ENCODE results near the gene SLC23A3. TPM values are rescaled to one million over a fixed set of nuclear protein-coding genes. Genes with fewer than 3 reads are reported as not detected.

The SLC23A3 gene
- total and polyA plus RNA-seq, 9 of the 15 experiments (the other 6 are each of a cell fraction or from before 2014, with no cell fraction given): 0.06 to 0.64 (median 0.16) TPM

GRCh38 chr2:219122202-219122980 lies 47.4 kb downstream of the SLC23A3 start:
- DNase-seq (ENCODE audit: extremely low read depth in 1 of 4, low spot score in 3 of 4) (no peak), FAIRE-seq (no peak), ATAC-seq (no peak)
- WGBS (ENCODE audit: insufficient coverage, low coverage, missing lambda C conversion rate): 74% methylated on average over 5 of the region's 5 CpGs
- no peaks in the 10 kb centered on the region for H3K79me2 ChIP-seq (ENCODE audit: control insufficient read depth, insufficient read depth, low read length)
- in situ Hi-C loops (cut with MboI): loop anchor here (5.0 kb wide), 1 partner anchor 50 kb away; no protein-coding TSS in a partner anchor
- H3K27ac ChIP-seq (ENCODE audit: extremely low read depth, low read depth, low read length): no peak overlapping the region
- peaks cover 14 to 22% of the 10 kb centered on the region in 2 experiments for H3K4me1 ChIP-seq (replicated peaks in 1 of 2; ENCODE audit: control insufficient read depth in 2 of 2, insufficient read depth in 2 of 2, low read length in 2 of 2)
- H4K20me1 ChIP-seq (replicated peaks; ENCODE audit: control insufficient read depth, insufficient read depth, low read length): no peaks in the 10 kb centered on the region
- intact Hi-C loops (cut with micrococcal nuclease): no loop called here
- H3K27me3 ChIP-seq (ENCODE audit: control insufficient read depth in 2 of 2, insufficient read depth in 2 of 2, low read length in 2 of 2): no peaks in the 10 kb centered on the region
- no peaks in the 10 kb centered on the region for H3K36me3 ChIP-seq (ENCODE audit: control insufficient read depth, insufficient read depth, low read length)
- no TSS peak for BruUV-seq (replicated peaks)
- H2AFZ ChIP-seq (ENCODE audit: low read depth, low read length): no peak overlapping the region
- CTCF ChIA-PET (ENCODE audit: low intra/inter-chr PET ratio): no interaction called here
- no peaks in the 10 kb centered on the region for H3K9me3 ChIP-seq (replicated peaks; ENCODE audit: control insufficient read depth, insufficient read depth, low read depth, low read length)
- no peak overlapping the region for H3K4me3 ChIP-seq
- POLR2A ChIA-PET: interaction anchor here (0.6 to 0.7 kb wide), 2 partner anchors 9 to 75 kb away, joined by 3 to 4 read pairs; no protein-coding TSS in a partner anchor
- no peak overlapping the region for H3K9ac ChIP-seq (ENCODE audit: insufficient read depth in 1 of 2, low read depth in 2 of 2, low read length in 2 of 2)
- no peak for TF ChIP-seq ILF3 (IDR thresholded peaks at IDR 0.05; ENCODE audit: borderline replicate concordance)
- TF ChIP-seq PRMT5 (CRISPR knock-in tag; IDR thresholded peaks at IDR 0.05): no peak
- TF ChIP-seq ZNF3 (CRISPR knock-in tag; IDR thresholded peaks at IDR 0.05): no peak
- TF ChIP-seq SPI1 (IDR thresholded peaks at IDR 0.05; ENCODE audit: borderline replicate concordance, low read depth, low read length): 0 out of 2 replicates have a peak, but pooled peaks have one; percentile 37
- no peak for TF ChIP-seq MECOM (CRISPR knock-in tag; IDR thresholded peaks at IDR 0.05)
- no peak overlapping the region for H3K4me2 ChIP-seq (ENCODE audit: insufficient read depth, low read length)
- H3K9me1 ChIP-seq (ENCODE audit: control insufficient read depth, insufficient read depth, low read length): peaks cover 3% of the 10 kb centered on the region

GRCh38 chr2:219120082-219120481 lies 49.7 kb downstream of the SLC23A3 start:
- Histone ChIP-seq H3K4me3 (no peak overlapping the region), H4K20me1 (replicated peaks; ENCODE audit: control insufficient read depth, insufficient read depth, low read length) (no peaks in the 10 kb centered on the region), H3K27ac (ENCODE audit: extremely low read depth, low read depth, low read length) (no peak overlapping the region), H3K4me2 (ENCODE audit: insufficient read depth, low read length) (no peak overlapping the region), H2AFZ (ENCODE audit: low read depth, low read length) (no peak overlapping the region), H3K27me3 (ENCODE audit: control insufficient read depth in 2 of 2, insufficient read depth in 2 of 2, low read length in 2 of 2) (no peaks in the 10 kb centered on the region), H3K4me1 (replicated peaks in 1 of 2; ENCODE audit: control insufficient read depth in 2 of 2, insufficient read depth in 2 of 2, low read length in 2 of 2) (peaks cover 9 to 13% of the 10 kb centered on the region in 2 experiments), H3K9me3 (replicated peaks; ENCODE audit: control insufficient read depth, insufficient read depth, low read depth, low read length) (no peaks in the 10 kb centered on the region), H3K79me2 (ENCODE audit: control insufficient read depth, insufficient read depth, low read length) (no peaks in the 10 kb centered on the region), H3K36me3 (ENCODE audit: control insufficient read depth, insufficient read depth, low read length) (no peaks in the 10 kb centered on the region), H3K9ac (ENCODE audit: insufficient read depth in 1 of 2, low read depth in 2 of 2, low read length in 2 of 2) (no peak overlapping the region), H3K9me1 (ENCODE audit: control insufficient read depth, insufficient read depth, low read length) (no peaks in the 10 kb centered on the region)
- in situ Hi-C loops (cut with MboI): loop anchor here (5.0 kb wide), 1 partner anchor 48 kb away; no protein-coding TSS in a partner anchor
- ChIA-PET POLR2A (interaction anchor here (1.4 to 2.3 kb wide), 3 partner anchors 17 to 45 kb away, joined by 4 to 11 read pairs (median 4); no protein-coding TSS in a partner anchor), CTCF (ENCODE audit: low intra/inter-chr PET ratio) (interaction anchor here (0.8 to 1.9 kb wide), 5 partner anchors 47 to 244 kb away, joined by 3 to 4 read pairs (median 3); no protein-coding TSS in a partner anchor)
- no peak for FAIRE-seq
- no TSS peak for BruUV-seq (replicated peaks)
- ATAC-seq: no peak
- intact Hi-C loops (cut with micrococcal nuclease): no loop called here
- no peak for DNase-seq (ENCODE audit: extremely low read depth in 1 of 4, low spot score in 3 of 4)
- no peak for TF ChIP-seq PREB (CRISPR knock-in tag; IDR thresholded peaks at IDR 0.05)
- no peak for TF ChIP-seq MAFG (tag; conservative IDR thresholded peaks at IDR 0.05)
- TF ChIP-seq GABPB1 (CRISPR knock-in tag; IDR thresholded peaks at IDR 0.05): no peak
- no peak for TF ChIP-seq GATA2 (CRISPR knock-in tag; IDR thresholded peaks at IDR 0.05)
- TF ChIP-seq SMARCC2 (IDR thresholded peaks at IDR 0.05; ENCODE audit: low read depth): no peak
- TF ChIP-seq POLR2A (conservative IDR thresholded peaks at IDR 0.05): no peak
- no peak for TF ChIP-seq NRF1 (conservative IDR thresholded peaks at IDR 0.05 in 1 of 2, IDR thresholded peaks at IDR 0.05 in 1 of 2)
- no peak for TF ChIP-seq PYGO2 (tag; IDR thresholded peaks at IDR 0.05)
- TF ChIP-seq MAZ (CRISPR knock-in tag; conservative IDR thresholded peaks at IDR 0.05 in 1 of 2, IDR thresholded peaks at IDR 0.05 in 1 of 2): no peak
- TF ChIP-seq ETV1 (tag; conservative IDR thresholded peaks at IDR 0.05; ENCODE audit: low read depth): no peak
- no peak for TF ChIP-seq FOS (IDR thresholded peaks at IDR 0.05; ENCODE audit: extremely low read depth, insufficient read length)
